BLaER1 (cell line): ENCODE data around the gene DHX8.
A peak's percentile ranks its signal among the peaks of the same experiment; 100 is the strongest.

Experiments used
- H3K27ac ChIP-seq: shearing (Covaris generic); formaldehyde crosslinking; 2 replicates; pipeline ENCODE4 v1.8.1; 2022
- H3K27me3 ChIP-seq: shearing (Covaris generic); formaldehyde crosslinking; 2 replicates; pipeline ENCODE4 v1.8.1; 2022
- H3K36me3 ChIP-seq: shearing (Covaris generic); formaldehyde crosslinking; 2 replicates; pipeline ENCODE4 v1.8.1; 2022
- H3K4me1 ChIP-seq: shearing (Covaris generic); formaldehyde crosslinking; 2 replicates; pipeline ENCODE4 v1.8.1; 2022
- H3K4me2 ChIP-seq: shearing (Covaris generic); formaldehyde crosslinking; 2 replicates; pipeline ENCODE4 v1.8.1; 2022
- H3K4me3 ChIP-seq: shearing (Covaris generic); formaldehyde crosslinking; 2 replicates; pipeline ENCODE4 v1.8.1; 2022
- H3K9ac ChIP-seq: shearing (Covaris generic); formaldehyde crosslinking; 2 replicates; pipeline ENCODE4 v1.8.1; 2022
- H3K9me3 ChIP-seq: shearing (Covaris generic); formaldehyde crosslinking; 2 replicates; pipeline ENCODE4 v1.8.1; 2022
- H4K20me1 ChIP-seq: shearing (Covaris generic); formaldehyde crosslinking; 2 replicates; pipeline ENCODE4 v1.8.1; 2022
- Cebpa-rat ChIP-seq: shearing (Covaris generic); IDR thresholded peaks from 2 replicates; pipeline ENCODE4 v1.8.1; 2022

DHX8 gene

GRCh38 chr17:43483674-43484551 lies at the start of gene DHX8:
Gene DHX8, plus strand, starts transcription at chr17:43483975. Its CDS starts 63 bp downstream, at chr17:43484038.
- no peak for TF ChIP-seq Cebpa-rat
- Histone ChIP-seq H4K20me1 (peaks cover 29% of the 10 kb centered on the region), H3K36me3 (peaks cover 10% of the 10 kb centered on the region; the same call in 1 of the 2 replicates), H3K9ac (peak within 1 kb of the TSS; percentile 98), H3K4me3 (peak within 1 kb of the TSS; percentile 93), H3K27ac (peak within 1 kb of the TSS; percentile 92), H3K9me3 (no peaks in the 10 kb centered on the region), H3K27me3 (no peaks in the 10 kb centered on the region), H3K4me2 (peak within 1 kb of the TSS; percentile 93), H3K4me1 (peaks cover 39% of the 10 kb centered on the region)

GRCh38 chr17:43434902-43435319 lies 48.9 kb upstream of the DHX8 start:
- Histone ChIP-seq H3K27me3 (no peaks in the 10 kb centered on the region), H4K20me1 (no peaks in the 10 kb centered on the region), H3K4me3 (no peak overlapping the region), H3K4me2 (no peak overlapping the region), H3K27ac (no peak overlapping the region), H3K4me1 (peaks cover 6% of the 10 kb centered on the region; the same call in 1 of the 2 replicates), H3K9me3 (no peaks in the 10 kb centered on the region), H3K36me3 (no peaks in the 10 kb centered on the region), H3K9ac (no peak overlapping the region)
- no peak for TF ChIP-seq Cebpa-rat

- H3K27ac ChIP-seq: no peak overlapping the region
- no peaks in the 10 kb centered on the region for H3K9me3 ChIP-seq
- H4K20me1 ChIP-seq: no peaks in the 10 kb centered on the region
- H3K4me3 ChIP-seq: no peak overlapping the region
- H3K4me2 ChIP-seq: no peak overlapping the region
- no peaks in the 10 kb centered on the region for H3K36me3 ChIP-seq
- TF ChIP-seq Cebpa-rat: no peak
- no peaks in the 10 kb centered on the region for H3K4me1 ChIP-seq
- no peaks in the 10 kb centered on the region for H3K27me3 ChIP-seq
- no peak overlapping the region for H3K9ac ChIP-seq
Observed at GRCh38 chr17:43437756-43438155, 46.0 kb upstream of the DHX8 start.

GRCh38 chr17:43438626-43439025 lies 45.1 kb upstream of the DHX8 start:
- H3K4me2 ChIP-seq: no peak overlapping the region
- no peak for TF ChIP-seq Cebpa-rat
- no peaks in the 10 kb centered on the region for H3K36me3 ChIP-seq
- H3K9me3 ChIP-seq: no peaks in the 10 kb centered on the region
- no peaks in the 10 kb centered on the region for H3K4me1 ChIP-seq
- no peak overlapping the region for H3K9ac ChIP-seq
- H4K20me1 ChIP-seq: no peaks in the 10 kb centered on the region
- H3K27me3 ChIP-seq: no peaks in the 10 kb centered on the region
- no peak overlapping the region for H3K4me3 ChIP-seq
- H3K27ac ChIP-seq: no peak overlapping the region

GRCh38 chr17:43439041-43439440 lies 44.7 kb upstream of the DHX8 start:
- no peaks in the 10 kb centered on the region for H4K20me1 ChIP-seq
- H3K9ac ChIP-seq: no peak overlapping the region
- no peaks in the 10 kb centered on the region for H3K36me3 ChIP-seq
- H3K4me3 ChIP-seq: no peak overlapping the region
- no peaks in the 10 kb centered on the region for H3K4me1 ChIP-seq
- no peak for TF ChIP-seq Cebpa-rat
- H3K27me3 ChIP-seq: no peaks in the 10 kb centered on the region
- no peak overlapping the region for H3K4me2 ChIP-seq
- no peaks in the 10 kb centered on the region for H3K9me3 ChIP-seq
- H3K27ac ChIP-seq: no peak overlapping the region

- Histone ChIP-seq H3K27ac (no peak overlapping the region), H3K36me3 (no peaks in the 10 kb centered on the region), H3K4me3 (no peak overlapping the region), H3K9me3 (no peaks in the 10 kb centered on the region), H4K20me1 (no peaks in the 10 kb centered on the region), H3K4me2 (no peak overlapping the region), H3K9ac (no peak overlapping the region), H3K4me1 (no peaks in the 10 kb centered on the region), H3K27me3 (no peaks in the 10 kb centered on the region)
- no peak for TF ChIP-seq Cebpa-rat
Observed at GRCh38 chr17:43442711-43443110, 41.1 kb upstream of the DHX8 start.

DNA sequence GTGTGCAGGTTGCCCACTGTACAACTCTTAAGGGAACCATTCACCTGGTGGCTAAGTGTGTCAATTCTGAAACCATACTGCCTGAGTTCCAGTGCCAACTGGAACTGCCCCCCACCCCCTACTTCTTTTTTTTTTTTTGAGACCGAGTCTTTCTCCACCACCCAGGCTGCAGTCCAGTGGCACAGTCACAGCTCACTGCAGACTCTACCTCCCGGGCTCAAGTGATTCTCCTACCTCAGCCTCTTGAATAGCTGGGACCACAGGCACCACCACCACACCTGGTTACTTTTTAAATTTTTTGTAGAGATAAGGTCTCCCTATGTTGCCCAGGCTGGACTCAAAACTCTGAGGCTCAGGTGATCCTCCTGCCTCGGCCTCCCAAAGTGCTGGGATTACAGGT lies 40.4 kb upstream of the DHX8 start:
- no peak for TF ChIP-seq Cebpa-rat
- Histone ChIP-seq H3K4me3 (no peak overlapping the region), H3K4me1 (no peaks in the 10 kb centered on the region), H3K9me3 (no peaks in the 10 kb centered on the region), H3K36me3 (no peaks in the 10 kb centered on the region), H3K4me2 (no peak overlapping the region), H4K20me1 (no peaks in the 10 kb centered on the region), H3K27me3 (no peaks in the 10 kb centered on the region), H3K9ac (no peak overlapping the region), H3K27ac (no peak overlapping the region)

DNA sequence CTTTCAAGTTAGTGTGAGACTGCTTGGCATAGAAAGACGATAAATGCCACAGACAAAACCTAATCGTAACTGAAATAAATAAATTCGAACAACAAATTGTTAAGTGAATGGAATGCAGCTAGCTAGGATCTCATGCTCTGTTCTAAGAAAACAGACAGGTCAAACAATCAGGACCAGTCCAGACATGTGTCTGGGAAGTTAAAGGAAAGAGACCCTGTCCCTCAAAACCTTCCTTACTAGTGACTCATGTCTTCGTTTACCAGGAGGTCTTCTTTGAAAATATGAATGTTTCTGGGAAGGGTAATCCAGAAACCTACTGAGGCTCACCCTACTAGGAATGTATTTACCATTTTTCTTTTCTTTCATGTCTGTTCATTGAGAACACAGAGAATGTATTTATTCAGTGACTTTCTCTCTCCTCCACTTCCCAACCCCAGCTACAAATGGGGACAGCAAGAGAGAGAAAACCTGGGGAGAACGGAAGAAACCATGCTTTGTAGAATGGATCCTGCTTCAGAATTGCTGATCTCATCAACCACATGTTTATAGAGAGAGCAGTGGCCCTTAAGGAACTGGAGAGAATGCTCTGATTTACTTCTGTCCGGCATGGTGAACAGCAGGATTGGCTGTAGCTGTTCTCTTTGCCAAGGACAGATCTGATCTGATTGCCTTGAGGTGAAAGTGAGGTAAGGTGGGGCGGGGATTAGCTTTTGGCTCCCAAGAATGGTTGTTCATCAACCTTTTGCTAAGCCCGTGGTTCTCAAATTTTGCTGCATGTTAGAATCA lies 39.4 kb upstream of the DHX8 start:
- Histone ChIP-seq H3K27me3 (no peaks in the 10 kb centered on the region), H3K9me3 (no peaks in the 10 kb centered on the region), H4K20me1 (no peaks in the 10 kb centered on the region), H3K27ac (no peak overlapping the region), H3K4me2 (no peak overlapping the region), H3K4me3 (no peak overlapping the region), H3K4me1 (no peaks in the 10 kb centered on the region), H3K9ac (no peak overlapping the region), H3K36me3 (no peaks in the 10 kb centered on the region)
- no peak for TF ChIP-seq Cebpa-rat

- Histone ChIP-seq H3K27ac (no peak overlapping the region), H3K27me3 (no peaks in the 10 kb centered on the region), H4K20me1 (no peaks in the 10 kb centered on the region), H3K9ac (no peak overlapping the region), H3K36me3 (no peaks in the 10 kb centered on the region), H3K4me3 (no peak overlapping the region), H3K4me1 (no peaks in the 10 kb centered on the region), H3K9me3 (no peaks in the 10 kb centered on the region), H3K4me2 (no peak overlapping the region)
- TF ChIP-seq Cebpa-rat: no peak
Observed at GRCh38 chr17:43445009-43445589, 38.7 kb upstream of the DHX8 start.

DNA sequence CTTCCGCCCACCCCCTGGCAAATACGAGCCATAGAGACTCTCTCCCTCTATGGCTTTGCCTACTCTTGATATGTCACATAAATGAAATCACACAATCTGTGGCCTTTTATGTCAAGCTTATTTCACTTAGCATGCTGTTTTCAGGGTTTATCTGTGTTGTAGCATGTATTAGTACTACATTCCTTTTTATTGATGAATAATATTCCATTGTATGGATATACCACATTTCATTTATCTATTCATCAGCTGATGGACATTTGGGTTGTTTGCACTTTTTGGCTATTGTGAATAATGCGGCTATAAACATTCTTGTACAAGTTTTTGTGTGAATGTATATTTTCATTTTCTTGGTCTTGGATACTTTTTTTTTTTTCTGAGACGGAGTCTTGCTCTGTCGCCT lies 37.0 kb upstream of the DHX8 start:
- Histone ChIP-seq H3K9ac (no peak overlapping the region), H3K27me3 (no peaks in the 10 kb centered on the region), H3K4me2 (no peak overlapping the region), H4K20me1 (no peaks in the 10 kb centered on the region), H3K9me3 (peaks cover 5% of the 10 kb centered on the region; the same call in 1 of the 2 replicates), H3K4me3 (no peak overlapping the region), H3K36me3 (no peaks in the 10 kb centered on the region), H3K4me1 (no peaks in the 10 kb centered on the region), H3K27ac (no peak overlapping the region)
- TF ChIP-seq Cebpa-rat: no peak
